Inferior parietal cortex (tissue), 1 donor: ENCODE data around the gene INSR.
"Not testable (repeated sequence)": the region's sequence is repeated elsewhere in the genome, so short reads cannot be mapped to it uniquely, and the experiment has no call there.

Experiments
- DNase-seq: peaks from one replicate; pipeline ENCODE4 v3.0.0-alpha.2; 2016; ENCODE audit errors: extremely low spot score

The INSR gene

GRCh38 chr19:7258041-7258839 lies 36.0 kb downstream of the INSR start:
- no peak for DNase-seq

- no peak for DNase-seq
Observed at GRCh38 chr19:7257148-7258040, 36.8 kb downstream of the INSR start.

GRCh38 chr19:7255631-7256030 lies 38.6 kb downstream of the INSR start:
- no peak for DNase-seq

- no peak for DNase-seq
Observed at GRCh38 chr19:7255119-7255518, 39.1 kb downstream of the INSR start.

- DNase-seq = no peak
Observed at GRCh38 chr19:7254590-7254989, 39.6 kb downstream of the INSR start.

- DNase-seq = no peak
Observed at GRCh38 chr19:7252364-7252763, 41.9 kb downstream of the INSR start.

- no peak for DNase-seq
Observed at GRCh38 chr19:7251494-7251893, 42.7 kb downstream of the INSR start.

- no peak for DNase-seq
Observed at GRCh38 chr19:7250951-7251350, 43.3 kb downstream of the INSR start.

GRCh38 chr19:7250057-7250596 lies 44.1 kb downstream of the INSR start:
- no peak for DNase-seq

- no peak for DNase-seq
Observed at GRCh38 chr19:7247155-7247554, 47.1 kb downstream of the INSR start.

GRCh38 chr19:7246601-7247000 lies 47.6 kb downstream of the INSR start:
- DNase-seq = no peak

GRCh38 chr19:7242601-7243258 lies 51.5 kb downstream of the INSR start:
- DNase-seq = no peak

GRCh38 chr19:7238051-7238450 lies 56.2 kb downstream of the INSR start:
- no peak for DNase-seq

- DNase-seq = no peak
Observed at GRCh38 chr19:7236153-7236552, 58.1 kb downstream of the INSR start.

GRCh38 chr19:7230826-7231225 lies 63.4 kb downstream of the INSR start:
- DNase-seq = no peak

GRCh38 chr19:7229735-7230134 lies 64.5 kb downstream of the INSR start:
- DNase-seq = no peak

- no peak for DNase-seq
Observed at GRCh38 chr19:7228935-7229541, 65.2 kb downstream of the INSR start.

GRCh38 chr19:7227735-7228134 lies 66.5 kb downstream of the INSR start:
- no peak for DNase-seq

- not testable (repeated sequence) for DNase-seq
Observed at GRCh38 chr19:7227149-7227548, 67.1 kb downstream of the INSR start.

- no peak for DNase-seq
Observed at GRCh38 chr19:7226739-7227138, 67.5 kb downstream of the INSR start.

- no peak for DNase-seq
Observed at GRCh38 chr19:7225741-7226140, 68.5 kb downstream of the INSR start.

- DNase-seq = no peak
Observed at GRCh38 chr19:7224995-7225394, 69.2 kb downstream of the INSR start.
